LNCAP (cell line): Measurements from ENCODE around the gene EDC4.

Experiments used
- CTCF ChIP-seq: fragments of 450-650 bp; IDR thresholded peaks from 2 replicates; pipeline ENCODE4 v1.5.1; 2017; ENCODE audit warnings: mild to moderate bottlenecking

Gene EDC4

GRCh38 chr16:67922740-67923139 lies 49.9 kb downstream of the EDC4 start:
- TF ChIP-seq CTCF, result peak; percentile 18; the same call in 1 of the 2 replicates

- TF ChIP-seq CTCF, result no peak
These were observed 50.7 kb downstream of the EDC4 start for GRCh38 chr16:67923414-67924116.

DNA sequence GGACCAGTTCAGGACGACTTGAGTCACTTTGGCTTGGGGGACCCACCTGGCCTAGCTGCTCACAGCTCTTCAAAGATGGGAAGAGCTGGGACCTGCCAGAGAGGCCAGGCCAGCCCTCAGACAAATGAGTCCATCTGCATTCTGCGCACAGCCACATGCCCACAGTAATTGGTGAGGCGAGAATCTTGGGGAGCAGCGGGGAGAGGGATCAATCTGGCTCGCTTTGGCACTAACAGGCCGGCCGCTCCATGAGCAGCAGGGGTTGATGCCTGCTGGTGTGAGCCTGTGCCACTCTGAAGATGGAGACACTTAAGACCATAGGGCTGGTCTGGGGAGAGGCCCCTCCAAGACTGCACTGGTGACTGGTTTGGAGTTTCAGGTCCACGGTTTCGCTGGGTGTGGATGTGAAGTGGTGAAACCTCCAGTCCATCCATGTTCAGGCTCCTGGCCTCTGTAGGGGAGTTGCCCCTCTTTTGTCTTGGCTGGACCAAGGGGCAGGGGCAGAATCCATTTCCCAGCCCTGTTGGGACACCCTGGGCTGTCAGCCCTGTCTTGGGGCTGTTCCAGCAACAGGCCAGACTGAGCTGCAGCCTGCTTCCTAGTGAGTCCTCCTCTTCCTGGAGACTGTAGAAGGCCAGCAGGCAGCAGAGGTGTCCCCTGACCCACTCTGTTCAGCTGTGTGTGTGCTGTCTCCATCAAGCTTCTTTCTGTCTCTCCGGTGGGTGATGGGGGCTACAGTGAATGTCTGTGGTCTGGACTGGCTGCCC lies 51.5 kb downstream of the EDC4 start:
- no peak for TF ChIP-seq CTCF

DNA sequence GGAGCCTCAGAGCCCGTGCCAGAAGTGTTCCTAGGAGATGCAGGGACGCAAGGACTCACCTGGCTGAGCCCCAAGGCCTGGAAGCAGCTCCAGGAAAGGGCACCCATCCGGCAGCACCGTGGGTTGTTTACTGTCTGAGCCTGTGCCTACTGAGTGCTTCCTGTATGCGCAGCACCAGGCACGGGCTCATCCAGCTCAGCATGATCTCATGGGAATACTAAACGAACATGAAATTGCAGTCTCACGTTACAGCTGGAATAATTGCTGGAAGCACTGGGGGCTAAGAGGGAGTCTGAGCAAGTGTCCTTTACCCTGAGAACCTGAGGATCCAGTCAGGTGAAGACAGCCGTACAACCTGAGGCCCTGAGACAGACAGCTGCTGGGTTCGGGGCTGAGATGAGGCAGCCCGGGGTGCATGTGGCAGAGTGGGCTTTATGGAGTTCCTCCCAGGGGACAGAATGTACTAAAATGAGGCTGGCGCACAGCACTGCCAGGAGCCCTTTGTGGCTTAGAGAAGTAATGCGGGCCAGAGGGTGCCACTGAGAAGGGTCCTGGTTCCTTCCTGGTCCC lies 53.4 kb downstream of the EDC4 start:
- no peak for TF ChIP-seq CTCF

DNA sequence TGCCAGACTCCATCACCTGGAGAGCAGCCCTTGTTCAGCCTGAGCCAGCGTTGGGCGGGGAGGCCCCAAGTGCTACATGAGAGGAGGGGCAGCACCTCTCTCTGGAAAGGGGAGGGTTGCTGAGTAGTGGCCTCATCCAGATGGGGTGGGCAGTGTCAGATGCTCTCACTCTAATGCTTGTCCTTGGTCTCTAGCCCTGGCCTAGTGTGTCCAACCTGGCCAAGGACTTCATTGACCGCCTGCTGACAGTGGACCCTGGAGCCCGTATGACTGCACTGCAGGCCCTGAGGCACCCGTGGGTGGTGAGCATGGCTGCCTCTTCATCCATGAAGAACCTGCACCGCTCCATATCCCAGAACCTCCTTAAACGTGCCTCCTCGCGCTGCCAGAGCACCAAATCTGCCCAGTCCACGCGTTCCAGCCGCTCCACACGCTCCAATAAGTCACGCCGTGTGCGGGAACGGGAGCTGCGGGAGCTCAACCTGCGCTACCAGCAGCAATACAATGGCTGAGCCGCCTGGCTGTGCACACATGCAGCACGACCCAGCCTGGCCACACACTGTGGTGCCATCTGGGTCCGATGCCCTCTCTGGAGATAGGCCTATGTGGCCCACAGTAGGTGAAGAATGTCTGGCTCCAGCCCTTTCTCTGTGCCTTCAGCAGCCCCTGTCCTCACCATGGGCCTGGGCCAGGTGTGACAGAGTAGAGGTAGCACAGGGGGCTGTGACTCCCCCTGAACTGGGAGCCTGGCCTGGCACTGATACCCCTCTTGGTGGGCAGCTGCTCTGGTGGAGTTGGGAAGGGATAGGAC lies 54.5 kb downstream of the EDC4 start:
- no peak for TF ChIP-seq CTCF

- no peak for TF ChIP-seq CTCF
These were observed 55.3 kb downstream of the EDC4 start for GRCh38 chr16:67928147-67928546.
